Mammary epithelial cell (primary cell): ENCODE data around the gene TP63.

Experiments used
- CTCF ChIP-seq, 2 donors: IDR thresholded peaks in 1 of 2; conservative IDR thresholded peaks in 1 of 2; 2 replicates each; pipeline ENCODE4 v1.5.1; 2011 to 2012; ENCODE audit warnings: inconsistent platforms in 2 of 2, low read length in 2 of 2, mild to moderate bottlenecking in 2 of 2, control low read depth in 1 of 2, low read depth in 1 of 2; ENCODE audit not compliant: insufficient read depth in 1 of 2; ENCODE audit errors: extremely low read depth in 1 of 2
- EZH2 ChIP-seq: IDR thresholded peaks from 2 replicates; pipeline ENCODE4 v1.6.1; 2012; ENCODE audit warnings: low read length, inconsistent platforms, borderline replicate concordance

GRCh38 chr3:189771842-189772450, 140.8 kb downstream of the TP63 start:
- TF ChIP-seq CTCF (conservative IDR thresholded peaks at IDR 0.05 in 1 of 2, IDR thresholded peaks at IDR 0.05 in 1 of 2; ENCODE audit: extremely low read depth in 1 of 2, insufficient read depth in 1 of 2, low read depth in 1 of 2, low read length in 2 of 2) (no peak), EZH2 (no peak)
